Dedifferentiated amniotic fluid mesenchymal stem cell (primary cell): Measurements from ENCODE around the gene AP3D1.
"Not testable (repeated sequence)": the region's sequence is repeated elsewhere in the genome, so short reads cannot be mapped to it uniquely, and the experiment has no call there.

Experiments
- DNase-seq: peaks from one replicate; pipeline ENCODE4 v3.0.0-alpha.2; 2016; ENCODE audit errors: extremely low spot score

The AP3D1 gene

DNA sequence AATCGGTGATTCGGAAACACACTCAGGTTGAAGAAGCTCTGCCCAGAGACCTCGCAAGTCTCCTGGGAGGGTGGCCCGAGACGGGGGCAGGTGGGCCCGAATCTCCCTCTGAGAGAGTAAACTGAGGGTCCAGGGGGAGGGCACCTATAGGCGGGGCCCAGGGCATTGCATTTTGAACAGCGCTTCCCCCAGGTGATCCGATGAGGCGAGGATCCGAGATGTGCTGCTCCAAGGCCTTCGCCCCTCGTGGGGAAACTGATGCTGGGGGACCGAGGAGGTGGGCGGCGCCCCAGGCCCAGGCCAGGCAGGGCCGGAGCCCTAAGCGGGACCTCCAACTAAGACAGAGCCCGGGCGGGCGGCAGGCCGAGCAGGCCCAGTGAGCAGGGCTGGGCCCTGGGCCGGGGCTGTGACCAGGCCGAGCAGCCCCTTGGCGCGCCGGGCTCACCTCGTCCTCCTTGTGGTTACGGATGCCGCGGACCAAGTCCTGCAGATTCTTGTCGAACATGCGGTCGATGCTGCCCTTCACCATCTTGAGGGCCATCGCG lies 500 bp downstream of the AP3D1 start:
- DNase-seq = no peak

DNA sequence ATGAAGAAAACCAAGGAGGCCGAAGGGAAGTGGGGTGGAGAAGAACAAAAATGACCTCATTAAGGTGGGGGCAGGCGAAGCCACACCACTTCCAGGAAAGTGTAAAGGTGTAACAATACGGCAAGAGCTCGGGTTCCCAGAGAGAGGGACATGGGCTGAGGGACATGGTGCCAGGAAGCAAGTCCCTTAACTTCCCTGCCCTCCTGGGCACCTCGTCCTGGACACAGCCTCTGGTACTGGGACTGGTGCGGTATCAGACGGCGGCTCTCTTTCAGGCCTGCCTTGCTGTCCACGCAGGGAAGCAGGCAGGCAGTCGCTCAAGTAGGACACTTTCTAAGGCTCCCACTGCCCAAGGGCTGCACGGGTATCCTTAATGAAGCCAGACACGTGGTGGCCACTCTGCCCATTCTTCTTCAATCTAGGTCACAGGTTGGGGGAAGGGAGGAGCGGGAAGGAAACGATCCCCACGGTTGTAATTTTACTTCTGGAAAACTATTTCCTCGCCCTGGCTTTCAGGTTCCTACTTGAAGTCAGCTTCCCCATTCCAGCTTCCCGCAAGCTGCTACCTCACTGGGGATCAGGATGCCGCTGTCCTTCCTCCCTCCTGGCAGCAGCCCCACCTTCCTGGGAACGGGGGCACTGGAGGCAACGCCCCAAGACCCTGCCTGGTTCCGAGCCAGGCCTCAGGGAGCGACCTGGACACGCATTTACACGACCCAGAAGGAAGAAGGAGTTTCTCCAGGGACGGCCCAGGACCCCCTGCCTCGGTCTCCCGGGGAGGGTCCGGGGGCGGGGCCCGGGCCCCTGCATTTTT lies 1.2 kb downstream of the AP3D1 start:
- DNase-seq = no peak

DNA sequence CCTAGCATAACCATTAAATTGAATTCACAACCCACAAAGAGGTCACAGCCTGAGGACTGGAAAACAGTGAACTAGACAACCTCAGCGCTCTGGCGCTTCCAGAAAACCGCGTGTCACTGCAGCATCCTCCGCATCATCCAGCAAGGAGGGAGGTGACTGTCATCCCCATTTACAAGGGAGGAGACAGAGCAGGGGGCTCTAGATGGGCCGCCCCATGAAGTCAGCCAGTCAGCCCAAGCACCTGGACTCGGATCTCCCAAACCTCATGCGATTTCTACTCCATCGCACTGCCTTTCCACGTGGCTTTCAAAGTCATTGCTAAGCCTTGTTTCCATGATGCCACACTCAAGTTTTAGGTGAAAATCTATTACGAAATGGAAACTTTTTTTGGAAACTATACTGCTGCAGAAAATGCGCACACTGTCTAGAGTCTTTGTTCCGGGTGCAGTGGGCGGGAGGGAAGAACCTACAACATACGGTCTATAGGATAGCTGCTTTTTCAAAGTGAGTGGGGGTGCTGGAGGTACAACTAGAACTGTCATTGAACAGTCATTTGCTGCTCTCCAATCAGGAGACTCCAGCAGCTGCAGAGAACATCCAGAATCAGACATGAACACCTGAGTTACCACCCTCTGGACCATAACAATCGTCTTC lies 2.8 kb downstream of the AP3D1 start:
- no peak for DNase-seq

DNA sequence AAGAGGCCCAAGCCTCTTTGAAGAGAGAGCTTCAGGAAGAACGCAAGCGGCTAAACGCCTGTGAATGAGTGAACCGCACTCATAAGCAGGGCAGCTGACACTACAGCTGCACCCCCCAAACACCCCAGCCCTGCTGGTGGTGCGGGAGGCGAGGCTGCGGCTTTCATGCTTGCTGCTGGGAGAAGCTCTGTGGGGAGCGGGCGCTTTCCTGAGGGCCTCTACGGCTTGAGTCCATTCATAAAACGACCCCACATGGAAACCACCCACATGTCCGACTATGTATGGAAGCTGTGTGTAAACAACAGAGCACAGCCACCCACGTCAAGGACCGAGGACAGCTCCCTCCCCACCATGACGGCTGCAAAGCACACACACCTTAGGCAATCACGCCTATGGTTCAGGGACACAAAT lies 5.5 kb downstream of the AP3D1 start:
- DNase-seq = no peak

DNA sequence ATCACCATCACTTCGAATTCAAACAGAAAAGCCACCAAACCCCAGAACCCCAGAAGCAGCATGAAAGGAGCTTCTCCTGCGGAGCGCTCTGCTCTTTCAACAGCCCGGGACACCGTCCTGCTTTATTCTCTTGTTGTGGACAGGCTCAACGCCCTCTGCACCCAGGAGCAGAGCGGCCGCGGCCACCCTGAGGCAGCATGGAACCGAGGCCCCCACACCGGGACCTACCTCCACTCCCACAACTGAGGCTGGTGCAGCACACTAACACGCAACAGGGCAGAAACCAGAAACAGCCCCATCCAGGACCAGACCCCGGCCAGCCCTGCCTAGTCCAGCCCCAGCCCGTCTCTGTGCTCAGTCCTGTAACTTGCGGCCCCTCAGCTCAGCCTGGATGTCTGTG lies 7.2 kb downstream of the AP3D1 start:
- DNase-seq = no peak

DNA sequence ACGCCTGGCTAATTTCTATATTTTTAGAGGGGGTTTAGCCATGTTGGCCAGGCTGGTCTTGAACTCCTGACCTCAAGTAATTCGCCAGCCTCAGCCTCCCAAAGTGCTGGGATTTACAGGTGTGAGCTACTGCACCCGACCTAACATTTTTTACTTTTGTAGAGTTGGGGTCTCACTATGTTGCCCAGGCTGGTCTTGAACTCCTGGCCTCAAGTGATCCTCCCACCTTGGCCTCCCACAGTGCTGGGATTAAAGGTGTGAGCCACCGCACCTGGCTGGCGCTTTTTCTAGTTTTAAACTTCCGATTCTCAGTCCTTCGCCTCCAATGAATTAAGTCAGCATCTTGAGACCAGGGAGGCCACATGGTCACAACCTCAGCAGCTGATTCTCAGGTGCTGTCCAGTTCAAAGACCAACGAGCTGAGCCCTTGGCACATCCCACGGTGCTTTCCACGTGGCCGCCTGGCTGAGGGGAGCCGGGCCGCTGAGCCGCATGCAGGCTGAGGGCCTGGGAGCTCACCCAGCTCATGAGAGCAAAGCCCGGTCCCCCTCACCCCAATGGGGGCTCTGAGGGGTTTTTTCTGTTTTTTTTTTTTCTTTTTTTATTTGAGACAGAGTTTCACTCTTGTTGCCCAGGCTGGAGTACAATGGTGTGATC lies 9.1 kb downstream of the AP3D1 start:
- DNase-seq = no peak

DNA sequence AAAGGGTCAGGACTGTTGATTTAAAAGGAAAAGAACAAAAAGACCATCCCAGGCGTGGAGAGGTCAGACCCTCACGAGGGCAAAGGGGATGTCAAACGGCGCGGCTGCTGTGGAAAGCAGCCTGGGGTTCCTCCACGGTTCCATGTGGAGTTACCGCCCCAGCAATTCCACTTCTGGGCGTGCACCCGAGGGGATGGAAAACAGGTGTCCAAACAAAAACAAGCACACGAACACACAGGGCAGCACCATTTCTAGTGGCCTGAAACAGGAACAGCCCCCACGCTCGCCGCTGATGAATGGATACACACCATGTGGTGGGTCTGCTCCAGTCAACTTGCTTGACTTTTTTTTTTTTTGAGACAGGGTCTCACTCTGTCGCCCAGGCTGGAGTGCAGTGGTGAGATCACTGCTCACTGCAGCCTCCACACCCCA lies 11.2 kb downstream of the AP3D1 start:
- DNase-seq = no peak

DNA sequence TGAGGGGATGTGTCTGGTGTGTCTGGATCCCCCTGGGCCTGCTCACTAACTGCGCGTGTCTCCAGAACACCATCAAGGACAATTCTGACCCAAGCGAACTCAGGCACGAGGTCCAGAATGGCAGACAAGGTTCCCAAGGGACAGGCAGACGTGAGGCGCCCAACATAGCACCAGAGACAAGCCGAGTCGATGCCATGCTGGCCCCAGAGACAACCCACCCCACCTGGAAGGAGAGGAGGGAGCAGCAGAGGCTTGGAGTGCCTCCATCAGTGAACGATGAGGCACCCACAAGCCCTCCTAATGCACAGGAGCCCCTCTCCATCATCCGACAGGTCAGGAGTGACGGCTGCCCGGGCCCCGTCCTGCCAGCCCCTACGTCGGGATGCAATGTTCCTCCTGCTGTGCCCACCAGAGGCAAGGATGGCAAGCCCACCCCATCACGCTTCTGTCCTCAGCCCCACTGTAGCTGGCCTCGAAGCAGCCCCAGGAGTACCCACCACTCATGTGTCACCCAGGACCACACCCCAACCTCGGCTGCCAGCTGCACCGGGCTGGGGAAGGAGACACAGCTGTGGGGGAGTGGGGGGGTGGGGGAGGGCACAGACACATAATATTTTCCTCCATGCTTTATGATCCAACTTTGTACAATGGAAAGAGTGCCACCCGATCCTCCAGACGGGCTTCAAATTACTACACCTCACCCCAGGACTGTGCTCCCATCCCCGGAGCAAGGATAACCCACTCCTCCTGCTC lies 11.8 kb downstream of the AP3D1 start:
- no peak for DNase-seq

DNA sequence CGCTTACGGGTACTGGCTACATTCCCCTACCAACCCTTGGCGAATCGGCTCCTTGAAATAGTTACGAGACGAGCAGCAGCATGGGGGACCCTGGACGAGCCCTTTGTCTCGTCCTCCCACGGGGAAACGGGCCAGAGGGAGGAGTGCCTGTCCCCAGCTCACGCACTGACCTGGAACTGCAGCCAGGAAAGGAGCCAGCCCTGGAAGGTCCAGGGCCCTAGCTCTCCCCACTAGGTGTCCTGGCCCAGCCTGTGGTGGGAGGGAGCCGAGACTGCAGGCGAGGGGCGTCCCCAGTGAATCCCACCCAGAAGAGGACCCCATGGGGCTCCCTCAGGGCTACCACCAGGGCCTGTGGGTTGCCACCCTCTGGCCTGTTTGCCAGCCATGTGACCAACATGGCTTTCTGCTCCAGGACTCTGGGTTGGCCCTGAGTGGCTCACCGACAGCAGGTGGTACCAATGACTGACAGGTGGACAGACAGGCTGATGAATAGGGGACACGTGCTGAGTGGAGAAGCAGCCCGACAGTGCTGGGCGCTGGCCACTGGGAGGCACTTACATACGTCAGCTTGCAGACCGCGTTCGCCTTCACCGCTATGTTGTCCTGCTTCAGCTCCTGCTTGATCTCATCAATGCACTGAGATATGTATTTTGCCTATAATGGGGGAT lies 13.2 kb downstream of the AP3D1 start:
- DNase-seq = no peak

DNA sequence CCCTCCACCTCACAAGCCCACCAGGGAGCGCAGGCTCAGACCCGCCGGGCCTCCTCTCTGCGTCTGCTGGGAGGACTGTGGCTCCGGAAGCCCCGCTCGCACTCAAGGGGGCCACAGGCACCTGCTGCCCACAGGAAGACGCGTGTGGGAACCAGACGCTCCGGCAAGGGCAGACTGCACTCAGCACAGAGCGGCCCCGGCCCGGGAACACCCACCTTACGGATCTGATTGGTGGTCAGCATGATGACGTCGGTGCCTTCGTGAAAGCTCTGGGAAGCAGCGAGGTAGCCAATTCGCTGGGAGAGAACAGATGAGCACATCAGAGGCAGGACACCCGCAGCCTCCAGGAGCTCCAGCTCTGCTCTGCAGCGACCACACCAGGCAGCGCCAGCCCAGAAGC lies 14.6 kb downstream of the AP3D1 start:
- no peak for DNase-seq

DNA sequence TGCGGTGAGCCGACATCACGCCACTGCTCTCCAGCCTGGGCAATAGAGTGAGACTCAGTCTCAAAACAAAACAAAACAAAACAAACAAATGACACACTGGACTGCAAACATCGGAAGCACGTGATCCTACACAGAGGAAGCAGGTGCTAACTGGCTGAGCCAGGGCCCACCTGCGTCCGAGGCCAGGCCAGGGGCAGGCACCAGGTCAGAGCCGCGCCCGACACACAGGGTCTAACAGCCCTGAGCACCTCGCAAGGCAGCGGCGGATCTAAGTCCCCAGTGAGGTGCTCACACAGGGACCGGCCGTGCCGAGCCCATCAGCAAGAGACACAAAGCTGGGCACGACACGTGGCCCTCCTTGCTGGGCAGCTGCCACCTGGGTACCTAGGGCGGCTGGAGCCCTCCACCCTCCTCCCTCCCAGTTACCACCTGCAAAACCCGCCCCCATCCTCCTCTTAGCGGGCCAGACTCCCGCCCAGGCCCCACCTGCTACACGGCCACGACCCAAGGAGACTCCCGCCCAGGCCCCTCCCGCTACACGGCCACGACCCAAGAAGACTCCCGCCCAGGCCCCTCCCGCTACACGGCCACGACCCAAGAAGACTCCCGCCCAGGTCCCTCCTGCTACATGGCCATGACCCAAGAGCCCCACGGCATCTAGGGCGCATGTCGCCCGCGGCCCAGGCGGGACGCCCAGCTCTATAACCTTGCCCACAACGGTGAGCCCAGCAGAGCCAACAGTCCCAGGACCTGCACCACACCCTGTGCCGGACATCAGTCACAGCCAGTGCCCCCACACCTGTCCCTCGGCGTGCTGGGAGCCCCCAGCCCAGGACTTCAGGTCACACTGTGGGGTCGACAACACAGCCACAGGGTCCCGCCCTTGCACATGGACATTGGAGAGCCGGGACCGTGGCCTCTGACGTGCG lies 15.6 kb downstream of the AP3D1 start:
- DNase-seq = no peak

DNA sequence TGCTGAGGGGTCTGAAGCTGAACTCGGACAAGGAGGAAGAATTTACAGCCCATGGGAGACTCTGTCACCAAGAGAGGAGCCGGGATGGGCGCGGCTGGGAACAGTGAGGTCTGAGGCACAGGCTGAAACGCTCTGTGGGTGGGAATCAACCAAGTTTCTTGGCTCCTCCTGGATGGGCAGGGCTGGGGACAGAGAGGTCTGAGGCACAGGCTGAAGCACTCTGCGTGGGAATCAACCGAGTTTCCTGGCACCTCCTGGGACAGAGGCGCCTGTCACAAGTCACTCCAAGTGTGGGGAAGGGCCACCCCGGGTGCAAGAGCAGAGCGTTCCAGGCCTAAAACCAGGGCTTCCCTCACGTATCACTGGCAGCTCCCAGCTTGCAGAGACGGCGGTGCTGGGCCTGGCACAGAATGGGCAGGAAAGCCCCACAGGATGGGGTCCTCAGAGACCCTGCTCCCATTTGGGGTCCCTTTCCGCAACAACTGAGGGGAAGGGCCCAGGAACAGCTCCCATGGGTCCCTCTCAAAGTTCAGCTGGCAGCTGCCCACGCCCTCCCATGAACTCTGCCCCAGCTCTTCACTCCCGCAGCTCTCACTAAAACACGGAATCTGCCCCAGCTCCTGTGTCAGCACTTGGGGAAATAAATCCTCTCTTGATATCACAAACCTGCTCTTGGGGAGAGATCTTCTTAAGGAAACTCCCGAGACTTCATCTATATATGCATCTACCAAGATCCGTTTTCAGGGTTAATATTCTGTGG lies 18.5 kb downstream of the AP3D1 start:
- DNase-seq = no peak

DNA sequence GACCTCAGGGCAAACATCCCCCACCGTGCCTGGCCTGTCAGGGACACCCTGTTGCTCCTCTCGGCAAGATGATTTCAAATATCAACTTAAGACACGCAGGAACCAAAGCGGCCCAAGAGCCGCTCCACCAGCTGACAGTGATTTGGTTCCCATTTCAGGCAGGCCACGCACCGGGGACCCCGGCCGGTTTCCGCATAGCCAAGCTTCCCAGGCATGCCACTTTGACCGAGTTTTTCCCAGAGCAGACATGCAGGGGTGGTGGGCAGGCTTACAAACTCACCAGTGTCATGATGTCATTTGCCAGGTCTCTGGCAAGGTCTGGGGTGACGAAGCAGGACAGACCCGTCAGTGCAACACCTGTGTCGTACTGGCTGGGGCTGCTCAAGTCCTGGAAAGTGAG lies 19.2 kb downstream of the AP3D1 start:
- DNase-seq = no peak

DNA sequence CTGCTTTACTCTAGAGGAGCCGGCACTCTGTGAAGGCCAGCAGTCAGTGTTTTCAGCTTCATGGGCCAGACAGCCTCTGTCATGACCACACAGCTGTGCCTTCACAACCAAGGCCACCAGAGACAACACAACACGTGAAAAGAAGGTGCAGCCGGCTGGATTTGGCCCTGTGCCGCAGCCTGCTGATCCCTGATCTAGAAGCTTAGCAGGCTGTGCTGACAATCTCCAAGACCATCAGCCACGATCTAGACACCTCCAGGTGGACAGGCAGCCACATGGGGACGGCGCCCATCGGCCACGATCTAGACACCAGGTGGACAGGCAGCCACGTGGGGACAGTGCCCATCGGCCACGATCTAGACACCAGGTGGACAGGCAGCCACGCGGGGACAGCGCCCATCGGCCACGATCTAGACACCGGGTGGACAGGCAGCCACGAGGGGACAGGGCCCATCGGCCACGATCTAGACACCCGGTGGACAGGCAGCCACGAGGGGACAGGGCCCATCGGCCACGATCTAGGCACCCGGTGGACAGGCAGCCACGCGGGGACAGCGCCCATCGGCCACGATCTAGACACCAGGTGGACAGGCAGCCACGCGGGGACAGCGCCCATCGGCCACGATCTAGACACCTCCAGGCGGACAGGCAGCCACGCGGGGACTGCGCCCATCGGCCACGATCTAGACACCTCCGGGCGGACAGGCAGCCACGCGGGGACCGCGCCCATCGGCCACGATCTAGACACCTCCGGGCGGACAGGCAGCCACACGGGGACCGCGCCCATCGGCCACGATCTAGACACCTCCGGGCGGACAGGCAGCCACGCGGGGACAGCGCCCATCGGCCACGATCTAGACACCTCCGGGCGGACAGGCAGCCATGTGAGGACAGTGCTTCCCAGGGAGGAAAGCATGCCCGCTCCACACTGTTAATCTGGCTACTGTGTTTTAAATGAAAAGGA lies 20.1 kb downstream of the AP3D1 start:
- DNase-seq = not testable (repeated sequence)

DNA sequence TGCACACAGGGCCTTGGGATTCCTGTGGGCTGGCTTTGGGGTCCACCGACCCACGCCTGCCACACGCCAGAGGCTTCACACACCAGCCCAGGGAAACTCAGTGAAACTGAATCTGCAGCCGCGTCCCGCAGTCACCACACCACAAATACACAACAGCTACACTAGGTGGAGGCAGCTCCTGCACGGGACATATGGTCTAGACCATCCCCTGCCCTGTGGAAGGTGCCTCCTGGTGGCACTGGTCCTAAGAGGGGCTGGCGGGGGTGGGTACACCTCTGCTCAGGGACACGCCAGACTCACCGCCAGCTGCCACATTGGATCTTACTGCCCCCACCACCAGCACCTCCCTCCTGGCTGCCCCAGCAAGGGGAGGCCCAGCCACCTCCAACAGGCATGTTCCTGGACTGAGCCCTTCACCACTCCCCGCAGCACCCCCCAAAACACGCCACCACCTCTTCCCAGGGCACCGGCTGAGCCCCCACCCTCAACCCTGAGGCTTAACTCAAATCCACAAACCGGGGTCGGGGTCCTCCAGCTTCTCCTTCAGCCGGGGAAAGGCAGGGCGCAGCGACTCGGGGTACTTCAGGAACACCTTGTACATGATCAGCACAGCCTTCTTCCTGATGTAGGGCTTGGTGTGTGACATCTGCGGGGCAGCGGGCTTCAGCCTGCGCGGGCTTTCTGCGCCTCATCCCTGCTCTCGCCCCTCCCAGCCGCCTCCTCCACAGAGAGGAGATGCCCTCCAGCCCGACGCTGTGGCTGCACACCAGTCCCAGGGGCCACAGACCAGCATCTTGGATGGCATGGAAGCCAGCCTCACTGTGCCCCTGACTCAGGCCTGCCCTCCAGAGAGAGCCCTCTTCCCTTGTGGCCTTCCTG lies 21.2 kb downstream of the AP3D1 start:
- DNase-seq = no peak

DNA sequence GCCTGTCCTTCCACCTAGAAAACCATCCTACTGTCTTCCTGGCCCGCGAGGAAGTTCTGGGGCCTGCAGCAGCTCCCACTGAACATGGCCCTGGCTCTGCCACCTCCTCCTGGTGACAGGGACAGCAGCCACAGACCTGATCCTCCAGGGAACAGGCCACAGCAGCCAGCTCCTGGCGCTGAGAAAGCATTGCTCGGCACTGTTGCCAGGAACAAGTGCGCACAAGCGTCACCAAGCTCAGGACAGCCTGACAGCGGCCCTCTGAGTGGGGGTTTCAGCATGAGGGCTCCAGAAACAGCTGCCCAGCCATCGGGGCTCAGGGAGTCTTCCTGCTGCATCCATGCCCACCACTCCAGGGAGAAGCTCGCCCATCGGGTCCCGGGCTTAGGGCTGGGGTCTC lies 21.9 kb downstream of the AP3D1 start:
- DNase-seq = no peak

DNA sequence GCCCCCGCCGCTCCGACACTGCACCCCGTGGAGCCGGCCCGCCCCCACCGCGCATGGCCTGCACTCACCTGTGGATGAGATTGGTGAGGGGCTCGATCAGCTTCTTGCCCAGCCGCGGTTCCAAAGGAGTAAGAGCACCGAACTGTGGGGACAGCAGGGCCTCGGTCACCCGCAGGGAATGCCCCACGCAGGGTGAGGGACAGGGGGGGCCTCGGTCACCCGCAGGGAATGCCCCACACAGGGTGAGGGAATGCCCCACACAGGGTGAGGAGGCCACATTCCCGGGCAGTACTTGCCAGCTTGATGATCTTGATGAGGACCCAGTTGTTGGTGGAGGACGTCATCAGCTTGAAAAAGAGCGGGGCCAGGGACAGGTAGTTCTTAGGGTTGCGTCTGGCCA lies 22.3 kb downstream of the AP3D1 start:
- DNase-seq = no peak
